Transverse colon (tissue), 4 donors: Measurements from ENCODE around the gene APBB2. TPM values are rescaled to one million over a fixed set of nuclear protein-coding genes. Genes with fewer than 3 reads are reported as not detected.

Source experiments
- DNase-seq: peaks from one replicate; pipeline ENCODE4 v3.0.0-alpha.2; 2019
- H3K27ac ChIP-seq, 4 donors: fragments of 200-600 bp; sonication (generic); 2 replicates each; pipeline ENCODE4 v1.5.1; 2016 to 2018; ENCODE audit warnings: inconsistent platforms in 4 of 4
- H3K27me3 ChIP-seq: fragments of 200-600 bp; sonication (generic); 2 replicates; pipeline ENCODE4 v1.5.1; 2017; ENCODE audit warnings: inconsistent platforms
- H3K36me3 ChIP-seq, 4 donors: fragments of 200-600 bp; sonication (generic); 2 replicates each; pipeline ENCODE4 v1.5.1; 2017 to 2019; ENCODE audit warnings: inconsistent platforms in 4 of 4
- H3K4me1 ChIP-seq, 4 donors: fragments of 200-600 bp; sonication (generic); 2 replicates each; pipeline ENCODE4 v1.5.1; 2017 to 2020; ENCODE audit warnings: inconsistent platforms in 4 of 4
- H3K4me3 ChIP-seq, 4 donors: fragments of 200-600 bp; sonication (generic); 1 replicate in 1 of 4; 2 replicates in 3 of 4; pipeline versions ENCODE4 v1.5.1 to v1.6.1; 2017 to 2019; ENCODE audit warnings: inconsistent platforms in 4 of 4
- H3K9me3 ChIP-seq, 2 donors: fragments of 200-600 bp; sonication (generic); 2 replicates each; pipeline ENCODE4 v1.5.1; 2017 to 2019; ENCODE audit warnings: inconsistent platforms in 2 of 2
- CTCF ChIP-seq, 5 experiments: fragments of 200-600 bp in 3 of 5; fragments of 450-650 bp in 2 of 5; sonication (generic) in 3 of 5; IDR thresholded peaks; 1 replicate in 2 of 5; 2 replicates in 3 of 5; pipeline ENCODE4 v1.5.1; 2016 to 2017; ENCODE audit warnings: antibody characterized with exemption in 5 of 5, inconsistent platforms in 3 of 5, mild to moderate bottlenecking in 2 of 5, moderate library complexity in 1 of 5
- EP300 ChIP-seq: sonication (generic); formaldehyde crosslinking; IDR thresholded peaks from one replicate; pipeline ENCODE4 v1.6.1; 2017; ENCODE audit warnings: antibody characterized with exemption, low read depth
- POLR2A ChIP-seq: fragments of 450-650 bp; IDR thresholded peaks from one replicate; pipeline ENCODE4 v1.6.1; 2016; ENCODE audit warnings: antibody characterized with exemption, mild to moderate bottlenecking, moderate library complexity
- POLR2AphosphoS5 ChIP-seq, 3 donors: sonication (generic); formaldehyde crosslinking; IDR thresholded peaks; one replicate each; pipeline ENCODE4 v1.6.1; 2016; ENCODE audit warnings: antibody characterized with exemption in 3 of 3
- WGBS, 2 donors: methylation state at CpG; one replicate each; pipeline ENCODE4 v1.1.5; 2018; ENCODE audit warnings: low coverage in 1 of 2; 5-methylcytosine and 5-hydroxymethylcytosine counted together
- in situ Hi-C, 4 donors: fragments of 200-750 bp; cut with MboI; loops; one replicate each; pipeline versions ENCODE4 v1.15.0 to v1.15.1; 2017; ENCODE audit warnings: low sequenced_read_pairs in 3 of 4, low pct_ligation_motif_present in 1 of 4, low pct_unique_long_range_greater_than_20kb in 1 of 4
- intact Hi-C: fragments of 100-400 bp; cut with DNase I; formaldehyde crosslinking; loops from one replicate; pipeline ENCODE4 v1.15.1; 2023; ENCODE audit warnings: low total_unique reads
- total RNA-seq, 4 donors: library from RNA; depleted of rRNA; stranded (reverse); fragments of >200 nt; gene quantifications; one replicate each; pipeline ENCODE4 v1.1.0, GENCODE V29; 2016

Gene APBB2
- total RNA-seq, 4 donors from 2014 or later, result 37.1 to 138 (median 90.1) TPM

- Histone ChIP-seq H3K27ac (no peak overlapping the region), H3K4me3 (no peak overlapping the region), H3K9me3 (no peaks in the 10 kb centered on the region), H3K36me3 (no peaks in the 10 kb centered on the region), H3K4me1 (no peaks in the 10 kb centered on the region), H3K27me3 (no peaks in the 10 kb centered on the region)
- in situ Hi-C loops, result no loop called here
- 79 to 100% methylated on average over 5 to 10 of the region's 10 CpGs for WGBS, 2 donors
- intact Hi-C loops, result no loop called here
- TF ChIP-seq EP300, result no peak
- no peak for TF ChIP-seq POLR2A
- TF ChIP-seq CTCF (IDR thresholded peaks at IDR 0.05), result no peak
- no peak for TF ChIP-seq POLR2AphosphoS5 (IDR thresholded peaks at IDR 0.05)
- no peak for DNase-seq
Observed at GRCh38 chr4:40840255-40840984, 373.9 kb downstream of the APBB2 start.

GRCh38 chr4:40838742-40839141 is 375.6 kb downstream of the APBB2 start:
- intact Hi-C loops (no loop called here), in situ Hi-C loops (no loop called here)
- no peak overlapping the region for H3K4me3 ChIP-seq
- no peaks in the 10 kb centered on the region for H3K36me3 ChIP-seq
- WGBS, 2 donors, result 88 to 89% methylated on average over 3 to 4 of the region's 4 CpGs
- no peaks in the 10 kb centered on the region for H3K9me3 ChIP-seq
- TF ChIP-seq POLR2AphosphoS5 (IDR thresholded peaks at IDR 0.05) (no peak), EP300 (no peak), CTCF (IDR thresholded peaks at IDR 0.05) (no peak), POLR2A (no peak)
- no peak for DNase-seq
- no peaks in the 10 kb centered on the region for H3K4me1 ChIP-seq
- no peaks in the 10 kb centered on the region for H3K27me3 ChIP-seq
- no peak overlapping the region for H3K27ac ChIP-seq

GRCh38 chr4:40837094-40837870 is 377.1 kb downstream of the APBB2 start:
- intact Hi-C loops (no loop called here), in situ Hi-C loops (no loop called here)
- WGBS, 2 donors, result 76% methylated on average over 16 of the region's 16 CpGs; no CpG with 5 or more reads in 1 of the 2 donors
- H3K27ac ChIP-seq, result no peak overlapping the region
- no peaks in the 10 kb centered on the region for H3K36me3 ChIP-seq
- H3K9me3 ChIP-seq, result no peaks in the 10 kb centered on the region
- DNase-seq, result no peak
- TF ChIP-seq POLR2AphosphoS5 (IDR thresholded peaks at IDR 0.05) (no peak), POLR2A (no peak), CTCF (IDR thresholded peaks at IDR 0.05) (no peak), EP300 (no peak)
- no peak overlapping the region for H3K4me3 ChIP-seq
- H3K27me3 ChIP-seq, result no peaks in the 10 kb centered on the region
- no peaks in the 10 kb centered on the region for H3K4me1 ChIP-seq

GRCh38 chr4:40833212-40833611 is 381.1 kb downstream of the APBB2 start:
- intact Hi-C loops, result no loop called here
- H3K4me1 ChIP-seq, result no peaks in the 10 kb centered on the region
- H3K36me3 ChIP-seq, result no peaks in the 10 kb centered on the region
- H3K4me3 ChIP-seq, result no peak overlapping the region
- TF ChIP-seq POLR2AphosphoS5 (IDR thresholded peaks at IDR 0.05) (no peak), EP300 (no peak), POLR2A (no peak), CTCF (IDR thresholded peaks at IDR 0.05) (no peak)
- H3K9me3 ChIP-seq, result no peaks in the 10 kb centered on the region
- no peak for DNase-seq
- no peaks in the 10 kb centered on the region for H3K27me3 ChIP-seq
- 91% methylated on average over 11 of the region's 11 CpGs; no CpG with 5 or more reads in 1 of the 2 donors for WGBS, 2 donors
- H3K27ac ChIP-seq, result no peak overlapping the region
- in situ Hi-C loops, result no loop called here
